SK-N-SH (cell line): Measurements from ENCODE around the gene ALOX15. TPM values are rescaled to one million over a fixed set of nuclear protein-coding genes. Genes with fewer than 3 reads are reported as not detected.

Experiments
- CTCF ChIA-PET: fragments of 300-600, 350-600 bp; formaldehyde crosslinking; extraction: SDS; loops from one replicate; lab custom pipeline; 2021; lab: Yijun Ruan, JAX
- POLR2A ChIA-PET: fragments of 350-600 bp; sonication (Branson Sonifier 250); formaldehyde crosslinking; extraction: SDS; loops from one replicate; lab custom pipeline; 2020; ENCODE audit warnings: antibody characterized with exemption, inconsistent platforms; lab: Yijun Ruan, JAX
- DNase-seq: peaks from one replicate; pipeline ENCODE4 v3.0.0; 2012
- H2AFZ ChIP-seq: fragments of 200-600 bp; sonication (generic); 2 replicates; pipeline ENCODE4 v1.8.1; 2016; ENCODE audit warnings: antibody characterized with exemption, mild to moderate bottlenecking, low read depth
- H3F3A ChIP-seq: fragments of 200-600 bp; sonication (generic); replicated peaks from 2 replicates; pipeline ENCODE3; 2016; ENCODE audit warnings: antibody characterized with exemption, mild to moderate bottlenecking; ENCODE audit not compliant: insufficient read depth
- H3K27ac ChIP-seq, 2 experiments: fragments of 200-500 bp in 1 of 2; fragments of 200-600 bp in 1 of 2; sonication (Bioruptor generic) in 1 of 2; sonication (generic), shearing (Covaris generic) in 1 of 2; 2 replicates each; pipeline versions ENCODE4 v1.5.1 to v1.6.1; 2014 to 2016; ENCODE audit warnings: low read depth in 2 of 2, inconsistent platforms in 1 of 2, low read length in 1 of 2, mild to moderate bottlenecking in 1 of 2, mixed read lengths in 1 of 2
- H3K27me3 ChIP-seq: fragments of 200-600 bp; sonication (generic), shearing (Covaris generic); 2 replicates; pipeline ENCODE4 v1.6.1; 2016; ENCODE audit warnings: mixed run types; ENCODE audit not compliant: insufficient read depth
- H3K36me3 ChIP-seq, 2 experiments: fragments of 200-500 bp in 1 of 2; fragments of 200-600 bp in 1 of 2; sonication (Bioruptor generic) in 1 of 2; sonication (generic) in 1 of 2; replicated peaks in 1 of 2; 2 replicates each; pipeline versions ENCODE3 to v1.5.1; 2014 to 2016; ENCODE audit warnings: low read length in 1 of 2, mild to moderate bottlenecking in 1 of 2; ENCODE audit not compliant: insufficient read depth in 2 of 2, control insufficient read depth in 1 of 2
- H3K4me1 ChIP-seq, 2 experiments: fragments of 200-500 bp in 1 of 2; fragments of 200-600 bp in 1 of 2; sonication (Bioruptor generic) in 1 of 2; sonication (generic), shearing (Covaris generic) in 1 of 2; 2 replicates each; pipeline versions ENCODE4 v1.5.1 to v1.6.1; 2014 to 2016; ENCODE audit warnings: low read depth in 1 of 2, low read length in 1 of 2, mixed run types in 1 of 2; ENCODE audit not compliant: insufficient read depth in 2 of 2, control insufficient read depth in 1 of 2
- H3K4me2 ChIP-seq: fragments of 200-600 bp; sonication (generic), shearing (Covaris generic); 2 replicates; pipeline ENCODE4 v1.6.1; 2017; ENCODE audit warnings: mixed run types
- H3K4me3 ChIP-seq, 2 experiments: fragments of 200-500 bp in 1 of 2; fragments of 200-600 bp in 1 of 2; sonication (Bioruptor generic) in 1 of 2; sonication (generic), shearing (Covaris generic) in 1 of 2; 2 replicates each; pipeline versions ENCODE4 v1.5.1 to v1.8.1; 2014 to 2016; ENCODE audit warnings: low read depth in 2 of 2, inconsistent platforms in 1 of 2, low read length in 1 of 2, mild to moderate bottlenecking in 1 of 2, mixed read lengths in 1 of 2, moderate library complexity in 1 of 2
- H3K79me2 ChIP-seq: fragments of 200-600 bp; sonication (generic); 2 replicates; pipeline ENCODE4 v1.8.1; 2017; ENCODE audit warnings: mild to moderate bottlenecking; ENCODE audit not compliant: insufficient read depth
- H3K9ac ChIP-seq: fragments of 200-600 bp; sonication (generic); 2 replicates; pipeline ENCODE4 v1.6.1; 2017; ENCODE audit warnings: mixed run types
- H3K9me2 ChIP-seq: fragments of 200-600 bp; sonication (generic); 2 replicates; pipeline ENCODE4 v1.6.1; 2017; ENCODE audit warnings: mixed run types
- H3K9me3 ChIP-seq: fragments of 200-600 bp; sonication (generic); 2 replicates; pipeline ENCODE4 v1.6.1; 2017; ENCODE audit warnings: mixed run types, mild to moderate bottlenecking, moderate library complexity
- H4K20me1 ChIP-seq: fragments of 200-600 bp; sonication (generic); 2 replicates; pipeline ENCODE4 v1.6.1; 2017; ENCODE audit warnings: mild to moderate bottlenecking, mixed run types; ENCODE audit not compliant: insufficient read depth
- CHD2 ChIP-seq: fragments of 150-350 bp; IDR thresholded peaks from 2 replicates; pipeline ENCODE4 v1.6.1; 2018; ENCODE audit warnings: low read length; ENCODE audit not compliant: partially characterized antibody
- CTCF ChIP-seq: fragments of 200-600 bp; sonication (generic); IDR thresholded peaks from 2 replicates; pipeline ENCODE4 v1.6.1; 2017; ENCODE audit warnings: antibody characterized with exemption, mild to moderate bottlenecking, moderate library complexity
- FOXM1 ChIP-seq: IDR thresholded peaks from 2 replicates; pipeline ENCODE4 v1.4.0; 2012; ENCODE audit warnings: low read depth, mild to moderate bottlenecking
- GABPA ChIP-seq: IDR thresholded peaks from 2 replicates; pipeline ENCODE4 v1.4.0; 2012; ENCODE audit warnings: low read depth, mild to moderate bottlenecking
- MAX ChIP-seq: IDR thresholded peaks from 2 replicates; pipeline ENCODE4 v1.4.0; 2012; ENCODE audit warnings: low read depth
- MEF2A ChIP-seq: IDR thresholded peaks from 2 replicates; pipeline ENCODE4 v1.4.0; 2012; ENCODE audit warnings: low read depth, borderline replicate concordance
- PBX3 ChIP-seq: IDR thresholded peaks from 2 replicates; pipeline ENCODE4; 2012
- POLR2AphosphoS5 ChIP-seq: IDR thresholded peaks from 2 replicates; pipeline ENCODE4 v1.6.1; 2012; ENCODE audit warnings: low read depth, low read length
- RAD21 ChIP-seq: IDR thresholded peaks from 2 replicates; pipeline ENCODE4 v1.6.1; 2012; ENCODE audit warnings: mild to moderate bottlenecking, low read length
- RCOR1 ChIP-seq: fragments of 150-350 bp; IDR thresholded peaks from 2 replicates; pipeline ENCODE4 v1.6.1; 2017; ENCODE audit warnings: antibody characterized with exemption, low read length
- RXRA ChIP-seq: IDR thresholded peaks from 2 replicates; pipeline ENCODE4 v1.4.0; 2012; ENCODE audit warnings: low read depth, mild to moderate bottlenecking, borderline replicate concordance
- TAF1 ChIP-seq: IDR thresholded peaks from 2 replicates; pipeline ENCODE4 v1.6.1; 2012; ENCODE audit warnings: low read depth, mild to moderate bottlenecking, low read length, moderate library complexity, borderline replicate concordance
- TCF12 ChIP-seq: IDR thresholded peaks from 2 replicates; pipeline ENCODE4 v1.4.0; 2012
- USF1 ChIP-seq: IDR thresholded peaks from 2 replicates; pipeline ENCODE4 v1.4.0; 2012; ENCODE audit warnings: low read depth, borderline replicate concordance
- USF2 ChIP-seq: fragments of 150-350 bp; IDR thresholded peaks from 2 replicates; pipeline ENCODE4 v1.6.1; 2017; ENCODE audit warnings: antibody characterized with exemption, low read length, low read depth, borderline replicate concordance
- YY1 ChIP-seq: IDR thresholded peaks from 2 replicates; pipeline ENCODE4 v1.4.0; 2012; ENCODE audit warnings: low read depth, mild to moderate bottlenecking
- WGBS: methylation state at CpG from one replicate; pipeline ENCODE4 v1.1.6; 2017; ENCODE audit warnings: low lambda C conversion rate; 5-methylcytosine and 5-hydroxymethylcytosine counted together
- polyA plus RNA-seq, 3 experiments: library from polyadenylated mRNA; depleted of rRNA; stranded (reverse); fragments of >200 nt; gene quantifications; 2 replicates each; pipeline ENCODE4 v1.2.3, GENCODE V29; 2012

Gene ALOX15
- polyA plus RNA-seq, 1 of the 3 experiments (the other 2 are of a cell fraction): not detected

GRCh38 chr17:4666296-4666695, 24.8 kb upstream of the ALOX15 start:
- CTCF ChIA-PET: interaction anchor here (0.6 kb wide), 1 partner anchor 236 kb away, joined by 3 read pairs; no protein-coding TSS in a partner anchor
- H2AFZ ChIP-seq: no peak overlapping the region
- H4K20me1 ChIP-seq: no peaks in the 10 kb centered on the region
- peaks cover 4% of the 10 kb centered on the region for H3F3A ChIP-seq
- no peaks in the 10 kb centered on the region for H3K27me3 ChIP-seq
- no peak for TF ChIP-seq USF1
- TF ChIP-seq RAD21: no peak
- TF ChIP-seq MAX: no peak
- no peak for TF ChIP-seq POLR2AphosphoS5
- TF ChIP-seq YY1: no peak
- TF ChIP-seq MEF2A: no peak
- TF ChIP-seq GABPA: no peak
- no peak for TF ChIP-seq CTCF
- TF ChIP-seq RCOR1: no peak
- no peak for TF ChIP-seq PBX3
- no peak for TF ChIP-seq FOXM1
- TF ChIP-seq TAF1: no peak
- TF ChIP-seq TCF12: no peak
- no peak for TF ChIP-seq RXRA
- TF ChIP-seq CHD2: no peak
- no peak for TF ChIP-seq USF2
- H3K9me2 ChIP-seq: no peaks in the 10 kb centered on the region
- 86% methylated on average over 5 of the region's 5 CpGs for WGBS
- no peak overlapping the region for H3K4me3 ChIP-seq
- no peak for DNase-seq
- H3K4me1 ChIP-seq: no peaks in the 10 kb centered on the region
- H3K9me3 ChIP-seq: no peaks in the 10 kb centered on the region
- H3K79me2 ChIP-seq: no peaks in the 10 kb centered on the region
- H3K36me3 ChIP-seq: peaks cover 10 to 13% of the 10 kb centered on the region in 2 experiments
- no peak overlapping the region for H3K27ac ChIP-seq
- POLR2A ChIA-PET: no interaction called here
- H3K4me2 ChIP-seq: no peak overlapping the region
- H3K9ac ChIP-seq: no peak overlapping the region
